ENCODE data around the gene UBQLN4.
A peak's percentile ranks its signal among the peaks of the same experiment; 100 is the strongest.

The UBQLN4 gene

DNA sequence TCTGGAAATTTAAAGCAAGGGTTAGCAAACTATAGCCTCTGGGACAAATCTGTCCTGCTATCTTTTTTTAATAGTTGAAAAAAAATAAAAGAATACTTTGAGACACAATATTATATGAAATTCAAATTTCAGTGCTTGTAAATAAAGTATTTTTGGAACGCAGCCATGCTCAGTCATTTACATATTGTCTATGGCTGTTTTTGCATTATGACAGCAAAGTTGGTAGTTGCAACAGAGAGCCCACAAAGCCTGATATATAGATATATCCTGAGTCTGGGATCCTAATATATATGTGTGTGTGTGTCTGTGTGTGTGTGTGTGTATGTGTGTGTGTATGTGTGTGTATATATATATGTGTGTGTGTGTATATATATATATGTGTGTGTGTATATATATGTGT, 53.6 kb downstream of the UBQLN4 start:
- TF ChIP-seq, protein P1, sequence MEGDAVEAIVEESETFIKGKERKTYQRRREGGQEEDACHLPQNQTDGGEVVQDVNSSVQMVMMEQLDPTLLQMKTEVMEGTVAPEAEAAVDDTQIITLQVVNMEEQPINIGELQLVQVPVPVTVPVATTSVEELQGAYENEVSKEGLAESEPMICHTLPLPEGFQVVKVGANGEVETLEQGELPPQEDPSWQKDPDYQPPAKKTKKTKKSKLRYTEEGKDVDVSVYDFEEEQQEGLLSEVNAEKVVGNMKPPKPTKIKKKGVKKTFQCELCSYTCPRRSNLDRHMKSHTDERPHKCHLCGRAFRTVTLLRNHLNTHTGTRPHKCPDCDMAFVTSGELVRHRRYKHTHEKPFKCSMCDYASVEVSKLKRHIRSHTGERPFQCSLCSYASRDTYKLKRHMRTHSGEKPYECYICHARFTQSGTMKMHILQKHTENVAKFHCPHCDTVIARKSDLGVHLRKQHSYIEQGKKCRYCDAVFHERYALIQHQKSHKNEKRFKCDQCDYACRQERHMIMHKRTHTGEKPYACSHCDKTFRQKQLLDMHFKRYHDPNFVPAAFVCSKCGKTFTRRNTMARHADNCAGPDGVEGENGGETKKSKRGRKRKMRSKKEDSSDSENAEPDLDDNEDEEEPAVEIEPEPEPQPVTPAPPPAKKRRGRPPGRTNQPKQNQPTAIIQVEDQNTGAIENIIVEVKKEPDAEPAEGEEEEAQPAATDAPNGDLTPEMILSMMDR (IDR thresholded peaks at IDR 0.05; ENCODE audit: extremely low read depth, insufficient read depth, missing control alignments), result no peak
- in situ Hi-C loops (cut with MboI; ENCODE audit: low pct_unique_long_range_greater_than_20kb, low sequenced_read_pairs, unreplicated experiment), result no loop called here
- DNase-seq (ENCODE audit: low spot score), result no peak

DNA sequence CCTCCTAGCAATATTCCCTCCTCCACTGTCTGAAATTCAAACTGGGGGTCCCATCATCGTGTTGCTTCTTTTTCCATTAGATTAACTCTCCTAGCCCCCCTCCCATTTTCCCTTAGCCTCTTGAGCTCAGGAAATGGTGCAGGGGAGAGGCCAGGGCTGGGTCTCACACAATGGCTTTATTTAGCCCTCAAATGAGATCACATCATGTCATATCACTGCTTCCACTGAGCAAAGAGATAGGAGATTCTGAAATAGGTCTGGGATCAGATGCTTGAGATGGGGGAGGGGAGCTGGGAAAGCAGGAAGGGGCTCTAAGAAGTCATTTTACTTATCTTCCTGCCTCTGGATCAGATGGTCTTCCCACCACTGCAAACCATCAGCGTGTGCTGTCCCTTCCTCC, 57.4 kb downstream of the UBQLN4 start:
- no peak for DNase-seq (ENCODE audit: low spot score)
- TF ChIP-seq, protein P1 (IDR thresholded peaks at IDR 0.05; ENCODE audit: extremely low read depth, insufficient read depth, missing control alignments), result no peak
- in situ Hi-C loops (cut with MboI; ENCODE audit: low pct_unique_long_range_greater_than_20kb, low sequenced_read_pairs, unreplicated experiment), result no loop called here

DNA sequence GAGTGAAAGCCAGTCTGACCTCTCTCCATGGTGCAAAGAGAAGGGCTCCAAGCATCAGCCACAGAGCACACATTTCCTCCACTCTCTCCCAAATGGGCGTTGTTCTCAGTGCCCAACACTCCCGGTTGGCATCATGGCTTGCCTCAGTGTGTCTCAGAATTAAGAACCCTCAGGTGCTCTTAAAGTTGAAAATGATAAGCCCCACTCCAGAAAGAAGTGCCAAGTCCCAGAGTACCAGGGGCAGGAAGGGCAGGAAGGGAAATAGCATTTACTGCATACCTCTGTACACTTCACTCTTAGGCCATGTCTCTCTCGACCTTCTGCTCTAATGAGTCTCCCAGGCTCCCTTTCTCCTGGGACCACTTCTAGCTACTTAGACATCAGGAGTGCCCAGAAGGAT, 60.0 kb downstream of the UBQLN4 start:
- in situ Hi-C loops (cut with MboI; ENCODE audit: low pct_unique_long_range_greater_than_20kb, low sequenced_read_pairs, unreplicated experiment), result loop anchor here (5.0 kb wide), 1 partner anchor 56 kb away; no protein-coding TSS in a partner anchor
- DNase-seq (ENCODE audit: low spot score), result no peak

DNA sequence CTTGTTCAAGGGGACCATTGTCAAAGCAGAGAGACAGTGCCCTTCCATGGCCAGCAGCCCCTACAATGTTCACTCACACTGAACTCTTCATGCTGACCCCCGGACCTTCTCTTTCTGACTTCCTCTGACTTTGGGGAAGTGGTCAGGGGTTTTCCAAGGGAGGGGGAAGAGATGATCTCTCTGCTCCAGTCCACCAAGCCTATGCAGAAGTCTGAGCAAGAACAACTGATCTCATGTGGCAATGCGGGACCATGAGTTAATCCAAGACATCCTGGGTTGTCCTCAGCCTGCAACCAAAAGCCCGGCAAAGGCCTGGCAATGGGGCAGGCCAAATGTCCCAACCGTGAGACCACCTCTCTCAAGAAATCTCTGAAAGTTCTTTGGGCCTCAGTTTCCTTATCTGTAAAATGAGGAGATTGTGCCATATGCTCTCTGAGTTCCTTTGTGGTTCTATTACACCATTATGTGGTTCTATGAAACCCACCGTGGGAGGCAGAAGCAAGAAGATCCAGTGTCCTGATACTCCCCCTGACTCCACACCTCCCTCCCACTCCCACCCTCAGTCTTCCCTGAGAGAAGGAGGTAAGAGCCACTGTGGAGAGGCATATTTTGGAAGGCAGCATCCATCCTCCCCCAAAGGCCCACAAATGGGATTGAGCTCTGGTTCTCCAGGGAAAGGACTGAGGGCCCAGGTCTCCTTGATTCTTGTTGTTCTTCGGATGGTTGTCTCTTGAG, 63.4 kb downstream of the UBQLN4 start:
- TF ChIP-seq, protein P1 (IDR thresholded peaks at IDR 0.05; ENCODE audit: extremely low read depth, insufficient read depth, missing control alignments), result no peak
- peak; percentile 53 for DNase-seq (ENCODE audit: low spot score)
- in situ Hi-C loops (cut with MboI; ENCODE audit: low pct_unique_long_range_greater_than_20kb, low sequenced_read_pairs, unreplicated experiment), result loop anchor here (5.0 kb wide), 1 partner anchor 53 kb away; no protein-coding TSS in a partner anchor

More for the DNA sequence above, 60.0 kb downstream of the UBQLN4 start:
- TF ChIP-seq, protein P1 (IDR thresholded peaks at IDR 0.05; ENCODE audit: extremely low read depth, insufficient read depth, missing control alignments), result no peak

DNA sequence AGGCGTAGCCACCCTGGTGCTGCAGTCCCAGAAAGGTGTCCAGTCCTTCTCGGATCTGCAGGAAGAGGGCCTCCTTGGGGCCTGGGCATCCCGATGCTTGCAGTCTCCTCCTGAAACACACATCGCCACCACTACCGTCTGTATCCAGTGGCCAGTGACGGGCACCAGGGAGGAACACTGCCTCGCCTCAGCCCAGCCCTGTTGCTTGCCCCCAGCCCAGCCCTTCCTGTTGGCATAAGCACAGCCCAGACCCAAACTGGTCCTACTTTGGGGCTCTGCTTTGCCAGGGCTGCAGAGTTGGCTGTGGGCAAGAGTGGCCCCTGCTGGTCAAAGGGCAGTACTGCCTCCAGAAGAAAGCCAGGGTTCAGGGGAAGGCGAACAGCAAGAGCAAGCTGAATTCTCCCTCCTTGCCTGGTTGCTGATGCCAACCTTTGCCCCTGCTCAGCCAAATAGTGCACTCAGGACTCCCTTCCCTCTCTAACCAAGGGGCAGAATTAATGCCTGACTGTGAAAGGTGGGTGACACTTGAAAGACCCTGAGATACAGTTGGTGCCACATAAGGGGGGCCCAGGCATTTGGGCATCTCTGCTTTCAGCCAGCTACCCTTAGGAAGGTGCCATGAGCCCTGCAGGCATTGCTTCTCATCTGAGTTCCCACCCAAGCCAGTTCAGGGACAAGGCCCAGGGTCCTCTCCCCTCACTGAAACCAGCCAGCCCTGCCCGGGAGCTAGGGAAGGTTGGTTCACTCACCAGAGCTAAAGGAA, 64.2 kb downstream of the UBQLN4 start:
- DNase-seq (ENCODE audit: low spot score), result peak; percentile 82
- in situ Hi-C loops (cut with MboI; ENCODE audit: low pct_unique_long_range_greater_than_20kb, low sequenced_read_pairs, unreplicated experiment), result loop anchor here (5.0 kb wide), 1 partner anchor 52 kb away; no protein-coding TSS in a partner anchor
- TF ChIP-seq, protein P1 (IDR thresholded peaks at IDR 0.05; ENCODE audit: extremely low read depth, insufficient read depth, missing control alignments), result peak; percentile 99
